B cell (primary cell): ENCODE results near the gene WNK1. TPM values are rescaled to one million over a fixed set of nuclear protein-coding genes. Genes with fewer than 3 reads are reported as not detected.

ENCODE experiments used
- ATAC-seq: fragments of 200-7000 bp; cut with Tn5 transposase; one replicate; pipeline ENCODE4 v1.10.0; 2021; ENCODE audit warnings: low read depth, mild to moderate bottlenecking, moderate number of reproducible peaks, moderate library complexity
- CTCF ChIA-PET: fragments of 350-600 bp; sonication (Branson Sonifier 250); formaldehyde crosslinking; loops from one replicate; lab custom pipeline; 2021; ENCODE audit warnings: antibody characterized with exemption, inconsistent platforms; lab: Charles Lee
- POLR2A ChIA-PET: fragments of 350-600 bp; sonication (Branson Sonifier 250); formaldehyde crosslinking; loops from one replicate; lab custom pipeline; 2021; ENCODE audit warnings: antibody characterized with exemption; lab: Charles Lee
- DNase-seq: peaks from one replicate; pipeline ENCODE4 v3.0.0; 2013
- H2AFZ ChIP-seq: 2 replicates; pipeline ENCODE4 v1.6.1; 2012; ENCODE audit warnings: mild to moderate bottlenecking, low read depth, low read length; ENCODE audit not compliant: insufficient read depth, poor library complexity, severe bottlenecking
- H3K27ac ChIP-seq, 2 donors: 1 replicate in 1 of 2; 2 replicates in 1 of 2; pipeline ENCODE4 v1.5.1; 2012 to 2013; ENCODE audit warnings: low read length in 2 of 2, mild to moderate bottlenecking in 2 of 2, moderate library complexity in 1 of 2
- H3K27me3 ChIP-seq, 4 experiments: fragments of 200-600 bp in 1 of 4; sonication (generic) in 1 of 4; replicated peaks in 1 of 4; 1 replicate in 2 of 4; 2 replicates in 2 of 4; pipeline versions ENCODE4 v1.6.1 to v1.7.0; 2013 to 2016; ENCODE audit warnings: low read length in 3 of 4, mild to moderate bottlenecking in 2 of 4, mixed read lengths in 1 of 4, moderate library complexity in 1 of 4; ENCODE audit not compliant: insufficient read depth in 4 of 4, control insufficient read depth in 3 of 4; ENCODE audit errors: control extremely low read depth in 1 of 4
- H3K36me3 ChIP-seq, 2 experiments: replicated peaks in 1 of 2; 1 replicate in 1 of 2; 2 replicates in 1 of 2; pipeline versions ENCODE4 v1.6.1 to v1.7.1; 2013; ENCODE audit warnings: low read length in 1 of 2; ENCODE audit not compliant: insufficient read depth in 2 of 2, control insufficient read depth in 1 of 2; ENCODE audit errors: control extremely low read depth in 1 of 2, extremely low read depth in 1 of 2
- H3K4me1 ChIP-seq, 2 donors: fragments of 200-600 bp in 1 of 2; sonication (generic) in 1 of 2; 1 replicate in 1 of 2; 2 replicates in 1 of 2; pipeline versions ENCODE4 v1.5.1 to v1.6.1; 2013 to 2017; ENCODE audit warnings: low read length in 2 of 2; ENCODE audit not compliant: control insufficient read depth in 2 of 2, insufficient read depth in 2 of 2
- H3K4me2 ChIP-seq: replicated peaks from 2 replicates; pipeline ENCODE3; 2012; ENCODE audit warnings: mild to moderate bottlenecking, low read depth, low read length; ENCODE audit not compliant: poor library complexity, severe bottlenecking
- H3K4me3 ChIP-seq, 5 experiments: fragments of 200-600 bp in 1 of 5; sonication (generic) in 1 of 5; 1 replicate in 3 of 5; 2 replicates in 2 of 5; pipeline versions ENCODE4 v1.5.1 to v1.7.0; 2011 to 2016; ENCODE audit warnings: low read length in 4 of 5, mild to moderate bottlenecking in 4 of 5, low read depth in 2 of 5, control low read depth in 1 of 5, moderate library complexity in 1 of 5; ENCODE audit not compliant: insufficient read depth in 1 of 5; ENCODE audit errors: control extremely low read depth in 1 of 5, extremely low read depth in 1 of 5
- H3K79me2 ChIP-seq: fragments of 200-600 bp; sonication (generic); one replicate; pipeline ENCODE4 v1.6.0; 2016; ENCODE audit warnings: low read length; ENCODE audit not compliant: control insufficient read depth, insufficient read depth
- H3K9ac ChIP-seq: fragments of 200-600 bp; sonication (generic); 2 replicates; pipeline ENCODE4 v1.6.1; 2017; ENCODE audit warnings: mild to moderate bottlenecking, low read length, moderate library complexity
- H3K9me3 ChIP-seq, 3 donors: one replicate each; pipeline versions ENCODE4 v1.6.1 to v1.7.1; 2013; ENCODE audit warnings: low read length in 2 of 3; ENCODE audit not compliant: control insufficient read depth in 2 of 3, insufficient read depth in 1 of 3; ENCODE audit errors: control extremely low read depth in 1 of 3
- H4K20me1 ChIP-seq: 2 replicates; pipeline ENCODE4 v1.6.0; 2012; ENCODE audit warnings: mild to moderate bottlenecking, low read length; ENCODE audit not compliant: insufficient read depth, control insufficient read depth, poor library complexity, severe bottlenecking
- H3K27ac Mint-ChIP-seq: one replicate; pipeline ENCODE4 v1.8.0; 2021; ENCODE audit warnings: mixed read lengths
- H3K27me3 Mint-ChIP-seq: one replicate; pipeline ENCODE4 v1.8.0; 2021; ENCODE audit warnings: mixed read lengths
- H3K4me1 Mint-ChIP-seq: one replicate; pipeline ENCODE4 v1.8.0; 2021; ENCODE audit warnings: mixed read lengths
- H3K4me3 Mint-ChIP-seq: one replicate; pipeline ENCODE4 v1.8.0; 2021; ENCODE audit warnings: mixed read lengths
- H3K9me3 Mint-ChIP-seq: one replicate; pipeline ENCODE4 v1.8.0; 2022; ENCODE audit warnings: mixed read lengths; ENCODE audit not compliant: insufficient read depth
- CTCF ChIP-seq: fragments of 200-600 bp; IDR thresholded peaks from one replicate; pipeline ENCODE4 v1.8.0; 2022; ENCODE audit warnings: antibody characterized with exemption, mild to moderate bottlenecking
- EZH2 ChIP-seq: IDR thresholded peaks from 2 replicates; pipeline ENCODE4 v1.6.1; 2012; ENCODE audit warnings: borderline replicate concordance, low read depth, mild to moderate bottlenecking, moderate library complexity, low read length; ENCODE audit not compliant: insufficient read depth, poor library complexity, severe bottlenecking
- WGBS: methylation state at CpG from one replicate; pipeline ENCODE4 v1.1.5; 2013; ENCODE audit warnings: missing lambda C conversion rate; ENCODE audit not compliant: insufficient coverage; 5-methylcytosine and 5-hydroxymethylcytosine counted together
- intact Hi-C: fragments of 100-400 bp; cut with micrococcal nuclease; formaldehyde crosslinking; loops from one replicate; pipeline ENCODE4 v1.10.0; 2022
- polyA plus RNA-seq: library from polyadenylated mRNA; depleted of rRNA; stranded (reverse); fragments of >200 nt; gene quantifications from 2 replicates; pipeline ENCODE4 v1.2.3, GENCODE V29; 2012
- total RNA-seq, 2 donors: library from RNA; stranded (reverse); fragments of 120-200 nt in 1 of 2; gene quantifications; 1 replicate in 1 of 2; 2 replicates in 1 of 2; pipeline versions ENCODE4 v1.2.3 to v1.2.4, GENCODE V29; 2013 to 2022

Gene WNK1
- total and polyA plus RNA-seq, 2 donors (not counting 1 experiment from before 2014, with no cell fraction given) = 43.9 to 188 TPM

GRCh38 chr12:777550-778047 lies 25.2 kb downstream of the WNK1 start:
- no peaks in the 10 kb centered on the region for H3K27me3 Mint-ChIP-seq
- H3K9me3 Mint-ChIP-seq = no peaks in the 10 kb centered on the region

More at GRCh38 chr12:777550-778047, 25.2 kb downstream of the WNK1 start:
- Mint-ChIP-seq H3K27ac (no peak overlapping the region), H3K4me1 (peaks cover 69% of the 10 kb centered on the region), H3K4me3 (no peak overlapping the region)
- Histone ChIP-seq H3K9me3 (no peaks in the 10 kb centered on the region), H3K4me2 (no peak overlapping the region), H3K4me1 (peaks cover 10 to 33% of the 10 kb centered on the region in 2 donors), H3K27me3 (no peaks in the 10 kb centered on the region), H4K20me1 (peaks cover 37% of the 10 kb centered on the region), H3K36me3 (peaks cover 0 to 1% of the 10 kb centered on the region in 2 experiments), H2AFZ (no peak overlapping the region), H3K9ac (no peak overlapping the region), H3K27ac (no peak overlapping the region), H3K79me2 (peaks cover 100% of the 10 kb centered on the region), H3K4me3 (no peak overlapping the region)
- ATAC-seq (no peak), DNase-seq (no peak)
- CTCF ChIA-PET = interaction anchor here (0.6 to 1.8 kb wide), 6 partner anchors 21 to 176 kb away, joined by 3 to 6 read pairs (median 4); no protein-coding TSS in a partner anchor
- intact Hi-C loops = no loop called here
- no CpG with 5 or more reads among the region's 3 CpGs for WGBS
- no peak for TF ChIP-seq EZH2
- no peak for TF ChIP-seq CTCF
- POLR2A ChIA-PET = no interaction called here
